Panc1 (cell line): ENCODE results near the gene PHETA2. TPM values are rescaled to one million over a fixed set of nuclear protein-coding genes. Genes with fewer than 3 reads are reported as not detected.
"Not testable (repeated sequence)": the region's sequence is repeated elsewhere in the genome, so short reads cannot be mapped to it uniquely, and the experiment has no call there.

Source experiments
- ATAC-seq: fragments of 200-7000 bp; cut with Tn5 transposase; 2 replicates; pipeline ENCODE4 v1.9.1; 2020; ENCODE audit warnings: mild to moderate bottlenecking, moderate library complexity
- BruUV-seq: library from RNA; stranded (reverse); fragments of 400-500 nt; replicated peaks from 2 replicates; lab custom pipeline; 2021; lab: Mats Ljungman, UMichigan
- CTCF ChIA-PET: fragments of 300-600 bp; sonication (Branson Sonifier 250); formaldehyde crosslinking; loops from one replicate; lab custom pipeline; 2022; ENCODE audit warnings: antibody characterized with exemption; lab: Charles Lee
- POLR2A ChIA-PET: fragments of 300-600 bp; sonication (Branson Sonifier 250); formaldehyde crosslinking; loops from one replicate; lab custom pipeline; 2022; ENCODE audit warnings: antibody characterized with exemption; lab: Charles Lee
- DNase-seq: peaks from one replicate; pipeline ENCODE4 v3.0.0-alpha.2; 2010; ENCODE audit warnings: low read depth, low spot score
- H3K27ac ChIP-seq: 2 replicates; pipeline ENCODE4 v1.5.1; 2011; ENCODE audit warnings: mild to moderate bottlenecking, low read length, inconsistent platforms
- H3K27me3 ChIP-seq: fragments of 200-500 bp; sonication (Bioruptor generic); 2 replicates; pipeline ENCODE4 v1.6.0; 2014; ENCODE audit warnings: low read length, inconsistent platforms; ENCODE audit not compliant: control insufficient read depth, insufficient read depth
- H3K36me3 ChIP-seq: fragments of 200-500 bp; sonication (Bioruptor generic); 2 replicates; pipeline ENCODE4 v1.5.1; 2014; ENCODE audit warnings: inconsistent platforms, mild to moderate bottlenecking, low read length, moderate library complexity; ENCODE audit not compliant: control insufficient read depth, insufficient read depth
- H3K4me1 ChIP-seq: 2 replicates; pipeline ENCODE4 v1.5.1; 2011; ENCODE audit warnings: inconsistent platforms, mild to moderate bottlenecking, low read length, moderate library complexity; ENCODE audit not compliant: control insufficient read depth, insufficient read depth
- H3K4me3 ChIP-seq, 2 experiments: 2 replicates each; pipeline ENCODE4 v1.5.1; 2011 to 2012; ENCODE audit warnings: low read depth in 2 of 2, low read length in 2 of 2, mild to moderate bottlenecking in 2 of 2, inconsistent platforms in 1 of 2, moderate library complexity in 1 of 2
- H3K9me3 ChIP-seq: fragments of 200-500 bp; sonication (Bioruptor generic); 2 replicates; pipeline ENCODE4 v1.5.1; 2014; ENCODE audit warnings: low read depth, mild to moderate bottlenecking, inconsistent platforms, low read length, moderate library complexity; ENCODE audit not compliant: control insufficient read depth, insufficient read depth
- POLR2AphosphoS5 ChIP-seq: IDR thresholded peaks from 2 replicates; pipeline ENCODE4 v1.6.1; 2012; ENCODE audit warnings: mild to moderate bottlenecking, low read depth, low read length, moderate library complexity
- SIN3A ChIP-seq: IDR thresholded peaks from 2 replicates; pipeline ENCODE4 v1.6.1; 2012; ENCODE audit warnings: low read depth, mild to moderate bottlenecking, low read length, moderate library complexity, borderline replicate concordance; ENCODE audit not compliant: insufficient read depth
- TCF7L2 ChIP-seq: IDR thresholded peaks from 2 replicates; pipeline ENCODE4 v1.6.1; 2011; ENCODE audit warnings: mild to moderate bottlenecking, low read depth, low read length, inconsistent platforms
- in situ Hi-C: cut with HindIII; loops from 2 replicates; pipeline ENCODE4 v1.10.0; 2016; ENCODE audit warnings: low sequenced_read_pairs, low pct_unique_long_range_greater_than_20kb
- intact Hi-C: fragments of 100-400 bp; cut with micrococcal nuclease; formaldehyde crosslinking; loops from one replicate; pipeline ENCODE4 v1.10.0; 2022; ENCODE audit not compliant: unreplicated experiment
- total RNA-seq: library from RNA; stranded (reverse); gene quantifications from one replicate; pipeline ENCODE4 v1.2.1, GENCODE V29; 2021; ENCODE audit not compliant: unreplicated experiment
- TF ChIP-seq, protein P1 (sequence below), 2 experiments: IDR thresholded peaks; 2 replicates each; pipeline ENCODE4 v1.6.1; 2011 to 2012; ENCODE audit warnings: low read depth in 2 of 2, control low read depth in 1 of 2, low read length in 1 of 2, mild to moderate bottlenecking in 1 of 2, moderate library complexity in 1 of 2; ENCODE audit not compliant: insufficient read depth in 1 of 2
- TF ChIP-seq, protein P2 (sequence below): fragments of 450-650 bp; IDR thresholded peaks from 2 replicates; pipeline ENCODE4 v1.5.1; 2017; ENCODE audit warnings: mild to moderate bottlenecking

PHETA2 gene
- total RNA-seq, 1 experiment from 2014 or later: 1.3 TPM

DNA sequence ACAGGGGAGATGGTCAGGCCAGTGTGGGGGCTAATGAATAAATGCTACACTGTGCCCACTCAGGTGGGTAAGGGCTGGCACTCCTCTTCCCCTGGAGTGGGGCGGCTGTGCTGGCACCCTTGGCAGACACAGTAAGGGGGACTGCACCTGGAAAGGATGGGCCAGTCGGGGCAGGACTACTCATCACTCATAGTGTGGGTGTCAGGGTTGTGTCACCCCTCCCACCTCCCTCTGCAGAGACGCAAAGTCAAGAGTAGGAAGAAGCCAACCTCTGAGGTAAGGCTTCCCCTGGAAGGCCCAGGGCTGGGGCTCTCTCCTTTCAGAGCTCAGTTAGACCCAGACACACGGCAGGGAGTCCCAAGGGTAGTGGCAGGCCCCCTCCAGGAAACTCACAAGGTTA, 49.5 kb downstream of the PHETA2 start:
- H3K36me3 ChIP-seq, DNase-seq, intact Hi-C loops, H3K9me3 ChIP-seq, H3K4me3 ChIP-seq, H3K27ac ChIP-seq, H3K27me3 ChIP-seq, H3K4me1 ChIP-seq, POLR2A ChIA-PET, CTCF ChIA-PET, in situ Hi-C loops, BruUV-seq, ATAC-seq: not testable (repeated sequence)

DNA sequence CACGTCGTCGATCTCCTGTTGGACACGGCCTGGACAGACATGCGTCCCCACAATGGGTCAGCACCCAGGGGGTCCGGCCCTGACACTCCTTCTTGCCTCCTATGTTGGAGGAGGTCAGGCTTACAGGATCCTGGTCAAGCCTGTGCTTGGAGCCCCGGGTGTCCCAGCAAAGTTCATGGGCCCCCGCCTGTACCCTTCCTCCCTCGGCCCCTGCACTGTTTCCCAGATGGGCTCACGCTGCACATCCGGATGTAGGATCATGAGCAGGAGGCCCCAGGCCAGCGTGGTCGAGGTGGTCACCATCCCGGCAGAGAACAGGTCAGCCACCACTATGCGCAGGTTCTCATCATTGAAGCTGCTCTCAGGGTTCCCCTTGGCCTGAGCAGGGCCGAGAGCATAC, 53.6 kb downstream of the PHETA2 start:
- Histone ChIP-seq H3K27ac (no peak overlapping the region), H3K9me3 (no peaks in the 10 kb centered on the region), H3K4me3 (no peak overlapping the region), H3K27me3 (no peaks in the 10 kb centered on the region), H3K36me3 (no peaks in the 10 kb centered on the region), H3K4me1 (no peaks in the 10 kb centered on the region)
- DNase-seq (no peak), ATAC-seq (no peak)
- no TSS peak for BruUV-seq
- POLR2A ChIA-PET: no interaction called here
- intact Hi-C loops: no loop called here
- TF ChIP-seq TCF7L2 (no peak), POLR2AphosphoS5 (no peak), SIN3A (no peak)
- TF ChIP-seq, protein P1, sequence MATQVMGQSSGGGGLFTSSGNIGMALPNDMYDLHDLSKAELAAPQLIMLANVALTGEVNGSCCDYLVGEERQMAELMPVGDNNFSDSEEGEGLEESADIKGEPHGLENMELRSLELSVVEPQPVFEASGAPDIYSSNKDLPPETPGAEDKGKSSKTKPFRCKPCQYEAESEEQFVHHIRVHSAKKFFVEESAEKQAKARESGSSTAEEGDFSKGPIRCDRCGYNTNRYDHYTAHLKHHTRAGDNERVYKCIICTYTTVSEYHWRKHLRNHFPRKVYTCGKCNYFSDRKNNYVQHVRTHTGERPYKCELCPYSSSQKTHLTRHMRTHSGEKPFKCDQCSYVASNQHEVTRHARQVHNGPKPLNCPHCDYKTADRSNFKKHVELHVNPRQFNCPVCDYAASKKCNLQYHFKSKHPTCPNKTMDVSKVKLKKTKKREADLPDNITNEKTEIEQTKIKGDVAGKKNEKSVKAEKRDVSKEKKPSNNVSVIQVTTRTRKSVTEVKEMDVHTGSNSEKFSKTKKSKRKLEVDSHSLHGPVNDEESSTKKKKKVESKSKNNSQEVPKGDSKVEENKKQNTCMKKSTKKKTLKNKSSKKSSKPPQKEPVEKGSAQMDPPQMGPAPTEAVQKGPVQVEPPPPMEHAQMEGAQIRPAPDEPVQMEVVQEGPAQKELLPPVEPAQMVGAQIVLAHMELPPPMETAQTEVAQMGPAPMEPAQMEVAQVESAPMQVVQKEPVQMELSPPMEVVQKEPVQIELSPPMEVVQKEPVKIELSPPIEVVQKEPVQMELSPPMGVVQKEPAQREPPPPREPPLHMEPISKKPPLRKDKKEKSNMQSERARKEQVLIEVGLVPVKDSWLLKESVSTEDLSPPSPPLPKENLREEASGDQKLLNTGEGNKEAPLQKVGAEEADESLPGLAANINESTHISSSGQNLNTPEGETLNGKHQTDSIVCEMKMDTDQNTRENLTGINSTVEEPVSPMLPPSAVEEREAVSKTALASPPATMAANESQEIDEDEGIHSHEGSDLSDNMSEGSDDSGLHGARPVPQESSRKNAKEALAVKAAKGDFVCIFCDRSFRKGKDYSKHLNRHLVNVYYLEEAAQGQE (IDR thresholded peaks at IDR 0.05; ENCODE audit: insufficient read depth in 1 of 2, low read depth in 2 of 2, low read length in 1 of 2): no peak
- TF ChIP-seq, protein P2, sequence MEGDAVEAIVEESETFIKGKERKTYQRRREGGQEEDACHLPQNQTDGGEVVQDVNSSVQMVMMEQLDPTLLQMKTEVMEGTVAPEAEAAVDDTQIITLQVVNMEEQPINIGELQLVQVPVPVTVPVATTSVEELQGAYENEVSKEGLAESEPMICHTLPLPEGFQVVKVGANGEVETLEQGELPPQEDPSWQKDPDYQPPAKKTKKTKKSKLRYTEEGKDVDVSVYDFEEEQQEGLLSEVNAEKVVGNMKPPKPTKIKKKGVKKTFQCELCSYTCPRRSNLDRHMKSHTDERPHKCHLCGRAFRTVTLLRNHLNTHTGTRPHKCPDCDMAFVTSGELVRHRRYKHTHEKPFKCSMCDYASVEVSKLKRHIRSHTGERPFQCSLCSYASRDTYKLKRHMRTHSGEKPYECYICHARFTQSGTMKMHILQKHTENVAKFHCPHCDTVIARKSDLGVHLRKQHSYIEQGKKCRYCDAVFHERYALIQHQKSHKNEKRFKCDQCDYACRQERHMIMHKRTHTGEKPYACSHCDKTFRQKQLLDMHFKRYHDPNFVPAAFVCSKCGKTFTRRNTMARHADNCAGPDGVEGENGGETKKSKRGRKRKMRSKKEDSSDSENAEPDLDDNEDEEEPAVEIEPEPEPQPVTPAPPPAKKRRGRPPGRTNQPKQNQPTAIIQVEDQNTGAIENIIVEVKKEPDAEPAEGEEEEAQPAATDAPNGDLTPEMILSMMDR: no peak
- in situ Hi-C loops: no loop called here
- CTCF ChIA-PET: no interaction called here

DNA sequence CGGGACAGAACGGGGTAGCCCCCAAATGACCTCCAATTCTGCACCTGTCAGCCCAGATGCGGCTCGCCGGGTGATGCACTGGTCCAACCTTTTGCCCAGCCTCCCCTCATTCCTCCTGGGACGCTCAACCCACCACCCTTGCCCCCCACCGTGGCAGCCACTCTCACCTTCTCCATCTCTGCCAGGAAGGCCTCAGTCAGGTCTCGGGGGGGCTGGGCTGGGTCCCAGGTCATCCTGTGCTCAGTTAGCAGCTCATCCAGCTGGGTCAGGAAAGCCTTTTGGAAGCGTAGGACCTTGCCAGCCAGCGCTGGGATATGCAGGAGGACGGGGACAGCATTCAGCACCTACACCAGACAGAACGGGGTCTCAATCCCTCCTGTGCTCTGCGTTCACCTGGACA, 54.0 kb downstream of the PHETA2 start:
- CTCF ChIA-PET: not testable (repeated sequence)

More for the DNA sequence above, 54.0 kb downstream of the PHETA2 start:
- H3K4me3 ChIP-seq, DNase-seq, ATAC-seq, H3K27ac ChIP-seq, H3K36me3 ChIP-seq, in situ Hi-C loops, POLR2A ChIA-PET, H3K4me1 ChIP-seq, H3K9me3 ChIP-seq, H3K27me3 ChIP-seq, intact Hi-C loops, BruUV-seq: not testable (repeated sequence)

Other genes starting within 250 kb of the PHETA2 start
- 73.0 TPM for gene SREBF2, start 241.1 kb upstream of the PHETA2 start, total RNA-seq
- gene SHISA8, start 159.2 kb upstream of the PHETA2 start, total RNA-seq: 0.62 TPM
- gene TNFRSF13C, start 147.4 kb upstream of the PHETA2 start, total RNA-seq: 1.0 TPM
- gene CENPM, start 127.1 kb upstream of the PHETA2 start, total RNA-seq: 39.8 TPM
- gene SEPTIN3, start 104.8 kb upstream of the PHETA2 start, total RNA-seq: 3.9 TPM
- gene WBP2NL, start 75.5 kb upstream of the PHETA2 start, total RNA-seq: 0.44 TPM
- gene NAGA, start 3.4 kb upstream of the PHETA2 start, total RNA-seq: 24.2 TPM
- gene SMDT1, start 5.5 kb downstream of the PHETA2 start, total RNA-seq: 44.6 TPM
- gene NDUFA6, start 16.5 kb downstream of the PHETA2 start, total RNA-seq: 92.2 TPM
- gene CYP2D6, start 56.6 kb downstream of the PHETA2 start, total RNA-seq: 2.7 TPM
- gene TCF20, start 196.4 kb downstream of the PHETA2 start, total RNA-seq: 79.8 TPM